ENCODE measurements around the gene TTC28. TPM values are rescaled to one million over a fixed set of nuclear protein-coding genes. Genes with fewer than 3 reads are reported as not detected.

The TTC28 gene
- total RNA-seq, 6 experiments from 2014 or later: 10.8 to 18.9 (median 13.6) TPM

GRCh38 chr22:28006271-28006670 lies 673.4 kb downstream of the TTC28 start:
- H3K4me1 Mint-ChIP-seq (ENCODE audit: low read depth): peaks cover 19% of the 10 kb centered on the region
- H3K27me3 Mint-ChIP-seq (ENCODE audit: insufficient read depth): peaks cover 2% of the 10 kb centered on the region
- no peak for DNase-seq
- H3K27ac Mint-ChIP-seq: no peak overlapping the region
- no peak for TF ChIP-seq CTCF (IDR thresholded peaks at IDR 0.05)
- no peak overlapping the region for H3K4me3 Mint-ChIP-seq
- H3K36me3 Mint-ChIP-seq (ENCODE audit: low read depth): no peaks in the 10 kb centered on the region
- no peaks in the 10 kb centered on the region for H3K9me3 Mint-ChIP-seq

GRCh38 chr22:28005513-28005912 lies 674.1 kb downstream of the TTC28 start:
- Mint-ChIP-seq H3K36me3 (ENCODE audit: low read depth) (no peaks in the 10 kb centered on the region), H3K9me3 (no peaks in the 10 kb centered on the region), H3K27ac (no peak overlapping the region), H3K4me1 (ENCODE audit: low read depth) (peaks cover 19% of the 10 kb centered on the region), H3K4me3 (no peak overlapping the region), H3K27me3 (ENCODE audit: insufficient read depth) (peaks cover 2% of the 10 kb centered on the region)
- no peak for TF ChIP-seq CTCF (IDR thresholded peaks at IDR 0.05)
- DNase-seq: no peak

GRCh38 chr22:28004021-28004420 lies 675.6 kb downstream of the TTC28 start:
- Mint-ChIP-seq H3K4me1 (ENCODE audit: low read depth) (peaks cover 15% of the 10 kb centered on the region), H3K36me3 (ENCODE audit: low read depth) (no peaks in the 10 kb centered on the region), H3K27me3 (ENCODE audit: insufficient read depth) (peaks cover 2% of the 10 kb centered on the region), H3K4me3 (no peak overlapping the region), H3K27ac (no peak overlapping the region), H3K9me3 (no peaks in the 10 kb centered on the region)
- TF ChIP-seq CTCF (IDR thresholded peaks at IDR 0.05): no peak
- no peak for DNase-seq

GRCh38 chr22:28002863-28003565 lies 676.6 kb downstream of the TTC28 start:
- no peak for TF ChIP-seq CTCF (IDR thresholded peaks at IDR 0.05)
- DNase-seq: no peak
- Mint-ChIP-seq H3K4me1 (ENCODE audit: low read depth) (peaks cover 12% of the 10 kb centered on the region), H3K27me3 (ENCODE audit: insufficient read depth) (peaks cover 2% of the 10 kb centered on the region), H3K36me3 (ENCODE audit: low read depth) (no peaks in the 10 kb centered on the region), H3K4me3 (no peak overlapping the region), H3K27ac (no peak overlapping the region), H3K9me3 (no peaks in the 10 kb centered on the region)

GRCh38 chr22:28002181-28002700 lies 677.4 kb downstream of the TTC28 start:
- Mint-ChIP-seq H3K36me3 (ENCODE audit: low read depth) (no peaks in the 10 kb centered on the region), H3K9me3 (no peaks in the 10 kb centered on the region), H3K4me3 (no peak overlapping the region), H3K27ac (no peak overlapping the region), H3K27me3 (ENCODE audit: insufficient read depth) (peaks cover 2% of the 10 kb centered on the region), H3K4me1 (ENCODE audit: low read depth) (peaks cover 12% of the 10 kb centered on the region)
- DNase-seq: peak; percentile 15
- TF ChIP-seq CTCF (IDR thresholded peaks at IDR 0.05): peak; percentile 57
